GM21737 (cell line): Measurements from ENCODE around the gene SPAG17.
"Not testable (repeated sequence)": the region's sequence is repeated elsewhere in the genome, so short reads cannot be mapped to it uniquely, and the experiment has no call there.

ENCODE experiments used
- ATAC-seq: cut with Tn5 transposase; IDR thresholded peaks from one replicate; pipeline ENCODE4 v1.9.1; 2021; ENCODE audit warnings: mild to moderate bottlenecking, moderate library complexity; ENCODE audit not compliant: unreplicated experiment

SPAG17 gene

GRCh38 chr1:117985973-117986372 is 199.1 kb downstream of the SPAG17 start:
- ATAC-seq: no peak

- ATAC-seq: no peak
Measured at GRCh38 chr1:117985239-117985638, 199.8 kb downstream of the SPAG17 start.

GRCh38 chr1:117981455-117982192 is 203.4 kb downstream of the SPAG17 start:
- ATAC-seq: no peak

- no peak for ATAC-seq
Measured at GRCh38 chr1:117976381-117976780, 208.6 kb downstream of the SPAG17 start.

- no peak for ATAC-seq
Measured at GRCh38 chr1:117971777-117972176, 213.3 kb downstream of the SPAG17 start.

GRCh38 chr1:117970252-117970651 is 214.8 kb downstream of the SPAG17 start:
- ATAC-seq: no peak

- no peak for ATAC-seq
Measured at GRCh38 chr1:117967881-117968280, 217.1 kb downstream of the SPAG17 start.

GRCh38 chr1:117967477-117967876 is 217.6 kb downstream of the SPAG17 start:
- ATAC-seq: no peak

GRCh38 chr1:117964290-117965038 is 220.6 kb downstream of the SPAG17 start:
- no peak for ATAC-seq

GRCh38 chr1:117959364-117959763 is 225.7 kb downstream of the SPAG17 start:
- ATAC-seq: no peak

- no peak for ATAC-seq
Measured at GRCh38 chr1:117952386-117952785, 232.6 kb downstream of the SPAG17 start.

- ATAC-seq: no peak
Measured at GRCh38 chr1:117942293-117942692, 242.7 kb downstream of the SPAG17 start.

- no peak for ATAC-seq
Measured at GRCh38 chr1:117933769-117934168, 251.3 kb downstream of the SPAG17 start.

- ATAC-seq: no peak
Measured at GRCh38 chr1:117932576-117932975, 252.5 kb downstream of the SPAG17 start.

GRCh38 chr1:117930484-117930883 is 254.5 kb downstream of the SPAG17 start:
- ATAC-seq: no peak

- ATAC-seq: no peak
Measured at GRCh38 chr1:117930173-117930447, 254.9 kb downstream of the SPAG17 start.

- peak; percentile 94 for ATAC-seq
Measured at GRCh38 chr1:117929343-117930172, 255.5 kb downstream of the SPAG17 start, which contains the start of the genes GDAP2 and WDR3. TSS of gene GDAP2 (minus strand) at chr1:117929621. CDS start at chr1:117920357, 9,264 bp downstream. TSS of gene WDR3 (plus strand) at chr1:117929739. CDS start at chr1:117933320, 3,581 bp downstream.

GRCh38 chr1:117928881-117929342 is 256.1 kb downstream of the SPAG17 start:
- ATAC-seq: peak; percentile 42

- ATAC-seq: no peak
Measured at GRCh38 chr1:117925981-117926380, 259.0 kb downstream of the SPAG17 start.

- ATAC-seq: not testable (repeated sequence)
Measured at GRCh38 chr1:117922717-117923116, 262.3 kb downstream of the SPAG17 start.

- ATAC-seq: no peak
Measured at GRCh38 chr1:117921991-117922390, 263.0 kb downstream of the SPAG17 start.
